Activated T-helper 9 cell treated with anti-CD3 and anti-CD28 coated beads, Interleukin-2, amount 50 U/mL, for 16 hours (primary cell): ENCODE measurements around the gene CYP3A4.
"Not testable (repeated sequence)": the region's sequence is repeated elsewhere in the genome, so short reads cannot be mapped to it uniquely, and the experiment has no call there.

Experiments used
- DNase-seq: peaks from one replicate; pipeline ENCODE4 v3.0.0-alpha.2; 2020; ENCODE audit warnings: low read depth

The CYP3A4 gene

DNA sequence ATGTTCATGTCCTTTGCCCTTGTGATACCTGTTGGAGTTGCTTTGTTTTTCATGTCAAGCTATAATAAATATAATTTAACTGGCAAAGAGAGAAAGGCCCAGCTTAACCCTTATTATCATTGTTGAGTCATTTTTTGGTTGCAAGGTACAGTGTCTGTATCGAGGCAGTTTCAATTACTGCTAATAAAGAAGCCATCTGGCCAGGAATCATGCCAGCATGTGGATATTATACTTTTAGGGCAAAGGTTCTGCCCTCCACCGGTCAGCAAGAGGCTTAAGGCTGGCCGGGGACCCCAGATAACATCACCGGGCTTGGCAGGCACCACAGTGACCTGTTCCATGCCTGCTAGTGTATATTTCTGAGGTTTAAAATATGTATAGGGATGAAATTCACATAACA lies 9.0 kb upstream of the CYP3A4 start:
- DNase-seq = no peak

GRCh38 chr7:99791667-99792369 lies 7.8 kb upstream of the CYP3A4 start:
- DNase-seq = no peak

- no peak for DNase-seq
Observed at GRCh38 chr7:99791021-99791420, 7.0 kb upstream of the CYP3A4 start.

- DNase-seq = no peak
Observed at GRCh38 chr7:99790407-99790806, 6.4 kb upstream of the CYP3A4 start.

- DNase-seq = no peak
Observed at GRCh38 chr7:99789441-99790070, 5.6 kb upstream of the CYP3A4 start.

GRCh38 chr7:99788554-99788953 lies 4.6 kb upstream of the CYP3A4 start:
- no peak for DNase-seq

- no peak for DNase-seq
Observed at GRCh38 chr7:99786726-99787335, 2.8 kb upstream of the CYP3A4 start.

DNA sequence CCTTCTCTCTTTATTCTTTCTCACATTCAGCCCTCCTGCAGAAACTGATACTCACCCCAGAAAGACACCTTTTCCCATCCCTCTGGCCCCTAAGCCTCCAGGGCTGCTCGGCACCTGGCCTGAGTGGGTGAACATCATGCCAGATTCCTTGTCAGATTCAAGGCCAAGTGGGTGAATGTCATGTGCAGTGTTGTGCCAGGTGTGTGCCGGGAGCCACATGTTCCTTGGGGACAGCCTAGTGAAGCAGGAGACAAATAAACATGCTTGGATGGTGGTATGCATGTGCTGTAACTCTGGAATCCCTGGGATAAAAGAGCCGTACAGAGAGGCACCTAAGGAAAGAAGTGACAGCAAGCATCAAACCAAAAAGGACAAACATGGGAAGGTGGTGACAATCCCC lies 1.7 kb upstream of the CYP3A4 start:
- DNase-seq = not testable (repeated sequence)

DNA sequence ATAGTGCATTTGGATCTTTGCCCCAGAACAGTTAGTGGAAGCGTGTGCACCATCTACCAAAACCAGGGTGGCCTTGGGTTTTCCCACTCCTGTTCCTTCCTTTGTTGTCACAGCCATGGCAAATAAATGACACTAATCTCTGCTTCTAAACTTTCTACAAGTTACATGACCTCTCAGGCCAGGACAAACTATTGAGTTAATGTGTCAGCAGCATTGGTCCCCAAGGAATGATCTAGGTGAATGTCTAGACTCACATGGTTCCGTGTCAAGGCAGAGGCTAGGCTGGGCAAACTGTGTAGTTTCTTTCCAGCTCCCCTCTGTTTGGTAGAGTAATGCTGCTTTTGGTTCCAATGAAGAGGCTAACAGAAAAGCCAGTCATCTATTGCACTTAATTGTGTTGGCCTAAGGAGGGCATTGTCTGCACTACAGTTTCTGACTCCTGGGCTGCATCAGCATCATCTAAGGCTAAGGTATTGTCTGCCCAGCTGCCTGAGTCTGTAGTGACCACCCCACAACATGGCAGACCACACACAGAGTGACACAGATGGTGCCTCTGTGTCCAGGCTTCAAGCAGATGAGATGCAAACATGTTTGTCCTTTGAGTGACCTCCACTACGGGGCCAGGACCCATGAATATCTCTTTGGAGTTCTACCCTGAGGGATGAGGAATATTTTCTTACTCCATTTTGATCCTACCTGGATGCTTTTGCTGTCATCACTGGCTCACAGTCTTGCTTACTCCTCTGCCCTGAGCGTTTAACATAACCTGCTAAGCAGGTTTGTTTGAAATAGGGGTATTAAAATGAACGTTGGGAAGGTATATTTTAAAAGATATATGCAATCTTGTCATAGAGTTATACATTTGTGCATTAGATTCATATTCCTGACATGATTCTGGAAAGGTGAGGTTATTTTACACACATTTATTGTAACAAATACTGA lies 1.7 kb downstream of the CYP3A4 start:
- no peak for DNase-seq

DNA sequence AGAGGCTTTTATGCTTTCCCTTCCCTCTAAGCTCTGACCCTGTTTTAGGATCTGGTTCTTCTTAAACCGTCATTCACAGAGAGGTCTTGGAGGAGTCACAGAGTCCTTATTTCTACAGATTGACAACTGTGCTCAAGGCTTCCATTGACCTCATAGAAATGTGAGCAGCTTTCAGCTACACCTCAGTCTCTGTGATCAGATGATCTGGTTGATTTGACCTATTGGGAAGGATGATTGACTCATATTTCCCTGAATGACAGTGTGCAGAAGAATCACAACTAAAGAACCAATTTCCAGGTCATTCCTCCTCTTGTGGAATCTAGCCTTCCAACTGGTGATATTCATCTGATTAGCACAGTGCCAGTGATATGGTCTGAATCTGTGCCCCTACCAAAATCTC lies 3.4 kb downstream of the CYP3A4 start:
- DNase-seq = no peak

- DNase-seq = no peak
Observed at GRCh38 chr7:99779949-99780348, 4.0 kb downstream of the CYP3A4 start.

- DNase-seq = no peak
Observed at GRCh38 chr7:99778880-99779279, 5.1 kb downstream of the CYP3A4 start.

- not testable (repeated sequence) for DNase-seq
Observed at GRCh38 chr7:99773395-99773794, 10.6 kb downstream of the CYP3A4 start.

DNA sequence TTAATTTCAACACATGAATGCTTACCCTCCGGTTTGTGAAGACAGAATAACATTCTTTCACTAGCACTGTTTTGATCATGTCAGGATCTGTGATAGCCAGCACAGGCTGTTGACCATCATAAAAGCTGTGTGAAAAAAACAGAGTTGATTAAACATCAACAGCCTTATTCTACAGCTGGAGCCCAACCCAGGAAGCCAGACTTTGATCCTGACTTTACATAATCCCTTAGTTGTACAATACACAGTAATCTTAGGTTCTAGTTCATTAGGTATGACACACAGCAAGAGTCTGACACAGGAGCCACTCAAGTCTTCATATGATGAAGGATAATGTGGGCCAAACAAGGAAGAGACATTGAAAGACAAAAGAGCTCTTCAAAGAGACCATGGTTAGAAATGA lies 11.4 kb downstream of the CYP3A4 start:
- no peak for DNase-seq

GRCh38 chr7:99769494-99769893 lies 14.5 kb downstream of the CYP3A4 start:
- DNase-seq = not testable (repeated sequence)

DNA sequence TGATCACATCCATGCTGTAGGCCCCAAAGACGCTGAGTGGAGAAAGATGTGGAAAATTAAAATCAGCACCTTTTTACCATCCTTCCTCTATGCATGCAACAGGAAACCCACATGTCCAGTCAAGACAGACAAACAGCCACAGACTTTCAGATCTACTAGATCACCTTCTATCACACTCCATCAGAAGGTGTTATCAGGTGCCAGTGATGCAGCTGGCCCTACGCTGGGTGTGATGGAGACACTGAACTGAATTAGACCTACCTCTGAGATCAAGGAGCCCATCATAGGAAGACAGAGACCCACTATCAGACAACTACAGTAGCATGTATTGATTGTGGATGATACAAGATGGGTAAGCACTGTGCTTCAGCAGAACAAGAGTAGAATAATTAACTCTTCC lies 15.5 kb downstream of the CYP3A4 start:
- DNase-seq = no peak

GRCh38 chr7:99767662-99768061 lies 16.3 kb downstream of the CYP3A4 start:
- no peak for DNase-seq

DNA sequence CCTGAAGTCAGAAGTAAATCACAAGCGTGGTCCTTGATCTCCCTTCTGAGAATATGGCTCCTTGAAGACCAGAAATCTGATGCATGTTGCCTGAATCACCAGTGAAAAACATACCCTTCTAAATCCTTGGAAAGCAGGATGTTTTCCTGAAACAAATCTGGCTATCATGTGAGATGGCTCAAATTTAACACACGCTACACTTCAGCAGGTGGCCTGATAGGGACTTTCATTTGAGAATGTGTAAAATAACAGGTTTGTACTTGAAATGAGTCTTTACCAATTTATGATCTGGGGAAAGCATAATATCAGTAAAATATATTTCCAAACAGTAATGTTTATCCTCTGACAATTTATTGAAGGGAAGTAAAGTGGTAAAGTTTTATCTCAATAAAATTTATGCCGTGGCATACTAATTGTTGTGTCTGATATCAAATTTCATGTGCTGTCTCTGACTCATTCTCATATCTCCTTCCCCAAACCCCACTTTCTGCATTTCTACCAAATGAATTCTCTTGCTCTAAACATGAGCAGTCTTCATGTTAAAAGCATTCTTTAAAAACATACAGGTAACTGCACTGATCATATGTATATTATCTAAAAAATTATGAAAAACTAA lies 17.4 kb downstream of the CYP3A4 start:
- DNase-seq = no peak

GRCh38 chr7:99764478-99764877 lies 19.5 kb downstream of the CYP3A4 start:
- no peak for DNase-seq

DNA sequence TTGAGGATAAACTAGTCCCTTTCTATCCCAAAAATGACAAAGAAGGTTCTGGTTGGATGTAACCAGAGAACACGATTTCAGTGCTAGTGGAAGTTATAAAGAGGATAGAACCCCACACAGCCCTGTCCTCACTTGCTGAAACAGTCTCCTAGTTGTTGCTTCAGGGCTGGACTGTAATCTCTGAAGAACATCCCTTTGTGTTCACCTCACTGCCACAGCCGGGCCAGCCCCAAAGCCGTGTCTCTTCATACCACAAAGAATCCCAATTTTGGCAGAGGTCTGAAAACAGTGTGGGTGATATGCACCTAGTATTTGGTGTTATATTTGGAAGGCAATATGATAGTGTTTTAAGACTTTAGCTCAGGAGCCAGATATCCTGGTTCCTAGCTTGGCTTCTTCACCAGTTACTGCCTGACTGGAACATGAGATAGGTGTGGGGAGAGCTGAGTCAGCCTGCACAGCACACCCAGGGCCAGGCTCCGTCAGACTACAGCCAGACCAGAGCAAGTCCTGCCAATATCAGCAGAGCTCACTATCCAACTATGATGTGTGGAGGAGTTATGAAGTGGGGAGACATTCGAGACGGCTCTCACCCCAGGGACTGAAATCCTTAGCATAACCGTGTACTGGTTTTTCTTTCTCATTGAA lies 21.2 kb downstream of the CYP3A4 start:
- no peak for DNase-seq

DNA sequence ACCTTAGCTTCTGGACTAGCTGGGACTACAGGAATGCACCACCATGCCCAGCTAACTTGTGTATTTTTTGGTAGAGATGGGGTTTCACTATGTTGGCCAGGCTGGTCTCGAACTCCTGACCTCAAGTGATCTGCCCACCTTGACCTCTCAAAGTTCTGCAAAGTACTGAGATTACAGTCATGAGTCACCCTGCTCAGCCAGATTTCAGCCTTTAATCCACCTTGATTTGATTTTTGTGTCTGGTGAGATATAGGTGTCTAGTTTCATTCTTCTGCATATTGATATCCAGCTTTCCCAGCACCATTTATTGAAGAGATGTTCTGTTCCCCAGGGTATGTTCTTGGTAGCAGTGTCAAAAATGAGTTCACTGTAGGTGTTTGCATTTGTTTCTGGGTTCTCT lies 28.9 kb downstream of the CYP3A4 start:
- DNase-seq = no peak
